Suprapubic skin (tissue), 3 donors: Measurements from ENCODE around the gene STXBP5.

Experiments used
- POLR2AphosphoS5 ChIP-seq, 3 donors: sonication (generic); formaldehyde crosslinking; IDR thresholded peaks; one replicate each; pipeline ENCODE4 v1.6.1; 2017; ENCODE audit warnings: antibody characterized with exemption in 3 of 3
- TF ChIP-seq, protein P1 (sequence below), 2 donors: fragments of 200-600 bp in 1 of 2; fragments of 450-650 bp in 1 of 2; sonication (generic) in 1 of 2; IDR thresholded peaks; one replicate each; pipeline ENCODE4 v1.5.1; 2016 to 2019; ENCODE audit warnings: antibody characterized with exemption in 2 of 2, mild to moderate bottlenecking in 1 of 2, moderate library complexity in 1 of 2

- TF ChIP-seq POLR2AphosphoS5 (IDR thresholded peaks at IDR 0.05), result no peak
- TF ChIP-seq, protein P1, sequence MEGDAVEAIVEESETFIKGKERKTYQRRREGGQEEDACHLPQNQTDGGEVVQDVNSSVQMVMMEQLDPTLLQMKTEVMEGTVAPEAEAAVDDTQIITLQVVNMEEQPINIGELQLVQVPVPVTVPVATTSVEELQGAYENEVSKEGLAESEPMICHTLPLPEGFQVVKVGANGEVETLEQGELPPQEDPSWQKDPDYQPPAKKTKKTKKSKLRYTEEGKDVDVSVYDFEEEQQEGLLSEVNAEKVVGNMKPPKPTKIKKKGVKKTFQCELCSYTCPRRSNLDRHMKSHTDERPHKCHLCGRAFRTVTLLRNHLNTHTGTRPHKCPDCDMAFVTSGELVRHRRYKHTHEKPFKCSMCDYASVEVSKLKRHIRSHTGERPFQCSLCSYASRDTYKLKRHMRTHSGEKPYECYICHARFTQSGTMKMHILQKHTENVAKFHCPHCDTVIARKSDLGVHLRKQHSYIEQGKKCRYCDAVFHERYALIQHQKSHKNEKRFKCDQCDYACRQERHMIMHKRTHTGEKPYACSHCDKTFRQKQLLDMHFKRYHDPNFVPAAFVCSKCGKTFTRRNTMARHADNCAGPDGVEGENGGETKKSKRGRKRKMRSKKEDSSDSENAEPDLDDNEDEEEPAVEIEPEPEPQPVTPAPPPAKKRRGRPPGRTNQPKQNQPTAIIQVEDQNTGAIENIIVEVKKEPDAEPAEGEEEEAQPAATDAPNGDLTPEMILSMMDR (IDR thresholded peaks at IDR 0.05), result no peak
These were observed 2.2 kb upstream of the STXBP5 start for GRCh38 chr6:147201885-147202515.
